Measurements from ENCODE around the gene CPLX1.

The CPLX1 gene

GRCh38 chr4:764405-765169, 61.3 kb downstream of the CPLX1 start:
- H3K27me3 ChIP-seq (ENCODE audit: insufficient read depth, poor library complexity, severe bottlenecking): no peaks in the 10 kb centered on the region
- H3K4me1 ChIP-seq (ENCODE audit: insufficient read depth, poor library complexity, severe bottlenecking): peaks cover 15% of the 10 kb centered on the region
- TF ChIP-seq CTCF (IDR thresholded peaks at IDR 0.05; ENCODE audit: poor library complexity, severe bottlenecking): no peak
- no peaks in the 10 kb centered on the region for H3K9me3 ChIP-seq (ENCODE audit: severe bottlenecking)
- DNase-seq (ENCODE audit: low spot score) (no peak), ATAC-seq (ENCODE audit: low read depth) (peak; percentile 3; the same call in 2 of the 3 replicates)
- no peak overlapping the region for H3K4me3 ChIP-seq (ENCODE audit: severe bottlenecking)
- H3K36me3 ChIP-seq (ENCODE audit: low read depth): peaks cover 58% of the 10 kb centered on the region
- H3K27ac ChIP-seq (ENCODE audit: poor library complexity, severe bottlenecking): no peak overlapping the region

- no peak overlapping the region for H3K4me3 ChIP-seq (ENCODE audit: severe bottlenecking)
- H3K27me3 ChIP-seq (ENCODE audit: insufficient read depth, poor library complexity, severe bottlenecking): no peaks in the 10 kb centered on the region
- H3K9me3 ChIP-seq (ENCODE audit: severe bottlenecking): no peaks in the 10 kb centered on the region
- no peak for TF ChIP-seq CTCF (IDR thresholded peaks at IDR 0.05; ENCODE audit: poor library complexity, severe bottlenecking)
- no peak for DNase-seq (ENCODE audit: low spot score)
- peaks cover 15% of the 10 kb centered on the region for H3K4me1 ChIP-seq (ENCODE audit: insufficient read depth, poor library complexity, severe bottlenecking)
- H3K36me3 ChIP-seq (ENCODE audit: low read depth): peaks cover 52% of the 10 kb centered on the region
- no peak for ATAC-seq (ENCODE audit: low read depth)
- H3K27ac ChIP-seq (ENCODE audit: poor library complexity, severe bottlenecking): no peak overlapping the region
These were observed 62.0 kb downstream of the CPLX1 start for GRCh38 chr4:763922-764321.

GRCh38 chr4:763191-763810, 62.6 kb downstream of the CPLX1 start:
- DNase-seq (ENCODE audit: low spot score): peak; percentile 68

GRCh38 chr4:762211-763190, 63.4 kb downstream of the CPLX1 start:
- TF ChIP-seq CTCF (IDR thresholded peaks at IDR 0.05; ENCODE audit: poor library complexity, severe bottlenecking): peak; percentile 13
- H3K4me3 ChIP-seq (ENCODE audit: severe bottlenecking): no peak overlapping the region
- no peaks in the 10 kb centered on the region for H3K9me3 ChIP-seq (ENCODE audit: severe bottlenecking)
- no peak overlapping the region for H3K27ac ChIP-seq (ENCODE audit: poor library complexity, severe bottlenecking)
- H3K36me3 ChIP-seq (ENCODE audit: low read depth): peaks cover 42% of the 10 kb centered on the region
- H3K4me1 ChIP-seq (ENCODE audit: insufficient read depth, poor library complexity, severe bottlenecking): peaks cover 15% of the 10 kb centered on the region
- no peaks in the 10 kb centered on the region for H3K27me3 ChIP-seq (ENCODE audit: insufficient read depth, poor library complexity, severe bottlenecking)
- DNase-seq (ENCODE audit: low spot score): no peak
- ATAC-seq (ENCODE audit: low read depth): no peak

More at GRCh38 chr4:763191-763810, 62.6 kb downstream of the CPLX1 start:
- Histone ChIP-seq H3K27ac (ENCODE audit: poor library complexity, severe bottlenecking) (no peak overlapping the region), H3K9me3 (ENCODE audit: severe bottlenecking) (no peaks in the 10 kb centered on the region), H3K27me3 (ENCODE audit: insufficient read depth, poor library complexity, severe bottlenecking) (no peaks in the 10 kb centered on the region), H3K4me3 (ENCODE audit: severe bottlenecking) (no peak overlapping the region), H3K4me1 (ENCODE audit: insufficient read depth, poor library complexity, severe bottlenecking) (peaks cover 15% of the 10 kb centered on the region), H3K36me3 (ENCODE audit: low read depth) (peaks cover 48% of the 10 kb centered on the region)
- TF ChIP-seq CTCF (IDR thresholded peaks at IDR 0.05; ENCODE audit: poor library complexity, severe bottlenecking): no peak
- ATAC-seq (ENCODE audit: low read depth): no peak
